T47D (cell line): ENCODE measurements around the gene GPC3.

Experiments used
- DNase-seq, 2 experiments: peaks; one replicate each; pipeline versions ENCODE4 v3.0.0 to v3.0.0-alpha.2; 2011 to 2012; ENCODE audit warnings: low read depth in 1 of 2, low spot score in 1 of 2
- JUND ChIP-seq: IDR thresholded peaks from 2 replicates; pipeline ENCODE4 v1.6.1; 2012; ENCODE audit warnings: low read depth
- in situ Hi-C: cut with HindIII; loops from 2 replicates; pipeline ENCODE4 v1.10.0; 2016; ENCODE audit warnings: low sequenced_read_pairs, low pct_unique_long_range_greater_than_20kb

GPC3 gene

DNA sequence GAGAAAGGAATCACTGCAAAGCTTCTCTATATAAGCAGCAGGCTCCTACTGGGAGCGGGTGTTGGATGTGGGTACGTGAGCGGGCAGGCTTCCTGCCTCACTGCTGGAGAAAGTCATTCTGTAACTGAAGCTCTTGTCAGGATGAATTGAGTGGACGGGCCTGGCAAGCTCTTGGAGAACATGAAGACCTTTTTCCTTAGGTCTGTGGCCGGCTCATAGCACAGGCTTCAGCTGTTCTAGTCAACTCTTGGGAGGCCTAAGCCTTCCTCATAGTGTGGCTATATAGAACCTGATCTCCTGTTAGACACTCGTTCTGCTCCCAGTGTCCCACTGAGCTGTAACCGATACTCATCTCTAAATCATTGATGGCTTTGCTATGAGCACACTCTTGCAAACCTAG is 461.9 kb downstream of the GPC3 start:
- in situ Hi-C loops: no loop called here
- TF ChIP-seq JUND: no peak
- no peak for DNase-seq

DNA sequence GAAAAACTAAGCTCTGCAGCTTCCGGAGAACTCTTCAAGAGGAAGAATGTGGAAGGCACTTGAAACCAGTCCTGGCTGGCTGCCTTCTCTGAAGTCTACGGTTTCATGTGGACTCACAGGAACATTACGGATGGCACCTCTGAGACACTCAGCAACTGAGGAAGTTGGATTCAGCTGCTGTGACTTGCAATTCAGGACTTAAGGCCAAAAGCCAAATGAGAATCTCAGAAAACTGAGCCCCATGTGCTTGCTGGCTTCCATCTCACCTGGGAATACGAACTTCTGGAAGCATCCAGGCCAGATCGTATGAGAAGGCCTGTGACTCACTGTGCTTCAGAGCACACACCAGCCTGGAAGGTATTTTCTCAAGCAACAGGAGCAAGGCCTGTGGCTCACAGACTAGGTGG is 462.3 kb downstream of the GPC3 start:
- TF ChIP-seq JUND: no peak
- DNase-seq: no peak
- in situ Hi-C loops: no loop called here

- TF ChIP-seq JUND: no peak
- in situ Hi-C loops: no loop called here
These were observed 468.7 kb downstream of the GPC3 start for GRCh38 chrX:133516686-133517085.

DNA sequence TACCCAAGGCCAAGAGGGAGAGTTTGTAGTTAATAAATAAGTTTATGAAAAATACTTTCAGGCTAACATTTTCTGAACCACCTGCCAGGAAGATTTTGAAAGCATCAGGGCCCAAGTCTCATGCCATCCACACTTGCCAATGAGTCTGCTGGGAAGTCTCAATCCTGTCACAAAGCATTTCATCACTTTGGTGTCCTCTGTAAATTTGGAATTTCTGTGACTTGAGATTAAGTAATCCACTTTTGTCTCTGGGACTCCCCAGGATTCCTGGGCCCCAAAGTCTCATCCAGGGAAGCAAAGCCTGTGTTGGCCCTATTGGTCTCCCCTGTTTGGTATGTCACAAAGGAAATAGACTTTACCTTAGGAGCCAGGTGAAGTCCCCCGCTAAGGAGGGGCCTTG is 470.9 kb downstream of the GPC3 start:
- DNase-seq: no peak
- in situ Hi-C loops: no loop called here
- no peak for TF ChIP-seq JUND

More at GRCh38 chrX:133516686-133517085, 468.7 kb downstream of the GPC3 start:
- no peak for DNase-seq

DNA sequence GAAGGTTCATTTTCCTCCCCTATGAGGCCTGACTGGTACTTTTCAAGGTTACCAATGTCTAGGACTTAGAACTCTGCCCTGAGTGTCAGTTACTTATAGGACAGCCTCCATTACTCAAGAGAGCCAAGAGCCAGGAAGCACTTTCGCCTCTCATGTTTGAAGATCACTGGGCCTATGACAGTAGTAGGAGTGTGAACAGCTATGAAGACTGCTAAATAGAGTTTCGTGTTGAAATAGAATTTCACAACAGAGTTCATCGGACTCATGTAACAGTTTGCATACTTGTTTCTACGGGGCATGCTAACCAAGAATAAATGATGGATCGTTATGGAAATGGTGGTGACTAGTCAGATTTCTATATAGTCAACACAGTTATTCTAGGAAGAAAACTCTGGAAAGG is 472.3 kb downstream of the GPC3 start:
- DNase-seq: no peak

DNA sequence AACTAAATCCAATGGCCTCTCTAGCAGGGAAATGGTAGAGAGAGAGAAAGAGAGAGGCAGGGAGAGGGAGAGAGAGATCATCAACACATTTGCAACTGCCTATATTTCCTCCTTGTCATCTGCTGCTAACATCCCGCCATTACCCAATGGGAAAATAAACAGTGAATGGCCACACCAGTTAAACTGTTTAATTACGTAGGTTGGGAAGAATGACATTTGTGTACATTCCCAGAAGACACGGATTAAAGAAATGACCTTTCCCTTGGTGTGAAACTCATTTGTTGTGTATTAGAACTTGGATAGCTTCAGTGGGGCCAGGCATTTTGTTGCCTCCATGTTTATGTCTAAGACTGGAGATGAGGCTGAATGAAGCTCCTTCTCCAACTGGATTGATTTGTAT is 474.4 kb downstream of the GPC3 start:
- peak in 1 of 2 experiments; percentile 2 for DNase-seq
- in situ Hi-C loops: no loop called here
- TF ChIP-seq JUND: no peak

More for the DNA sequence above, 472.3 kb downstream of the GPC3 start:
- TF ChIP-seq JUND: no peak
- in situ Hi-C loops: no loop called here

DNA sequence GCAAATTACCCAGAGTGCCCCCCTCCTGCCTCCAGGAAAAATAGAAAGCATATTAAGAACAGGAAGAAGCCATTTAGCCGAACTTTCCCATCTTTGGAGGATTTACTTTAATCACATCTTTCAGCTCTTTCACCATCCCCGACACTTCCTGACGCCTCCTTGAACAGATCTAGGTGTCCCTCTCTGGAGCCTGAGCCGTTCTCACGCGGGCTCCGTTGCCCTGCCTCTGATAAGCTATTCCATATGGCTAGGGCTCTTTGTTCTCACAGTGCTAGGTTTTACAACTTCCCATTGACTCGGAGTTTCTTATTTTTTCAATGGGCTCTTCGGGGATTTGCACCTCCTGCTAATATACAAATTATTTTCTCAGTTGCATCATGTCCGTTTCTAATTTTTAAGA is 488.0 kb downstream of the GPC3 start:
- no peak for DNase-seq
- no peak for TF ChIP-seq JUND
- in situ Hi-C loops: no loop called here

GRCh38 chrX:133495464-133496391 is 489.7 kb downstream of the GPC3 start:
- no peak for TF ChIP-seq JUND
- in situ Hi-C loops: no loop called here
- no peak for DNase-seq

- no peak for DNase-seq
- in situ Hi-C loops: no loop called here
- TF ChIP-seq JUND: no peak
These were observed 492.0 kb downstream of the GPC3 start for GRCh38 chrX:133493366-133493765.

GRCh38 chrX:133490955-133491354 is 494.4 kb downstream of the GPC3 start:
- TF ChIP-seq JUND: no peak
- DNase-seq: no peak
- in situ Hi-C loops: no loop called here
